Activated CD8-positive, alpha-beta memory T cell treated with anti-CD3 and anti-CD28 coated beads, Interleukin-2, amount 50 U/mL, for 48 hours (primary cell): ENCODE results near the gene CERS4.
"Not testable (repeated sequence)": the region's sequence is repeated elsewhere in the genome, so short reads cannot be mapped to it uniquely, and the experiment has no call there.

ENCODE experiments used
- DNase-seq: peaks from one replicate; pipeline ENCODE4 v3.0.0-alpha.2; 2020

CERS4 gene

GRCh38 chr19:8208922-8209461, at the start of gene CERS4:
Gene CERS4 (plus strand): TSS chr19:8209370. CDS start chr19:8251077, 41,707 bp downstream.
- DNase-seq = peak; percentile 88

GRCh38 chr19:8161135-8161646, 48.0 kb upstream of the CERS4 start:
- no peak for DNase-seq

GRCh38 chr19:8163759-8164158, 45.4 kb upstream of the CERS4 start:
- no peak for DNase-seq

GRCh38 chr19:8167985-8168384, 41.2 kb upstream of the CERS4 start:
- DNase-seq = no peak

- no peak for DNase-seq
Measured at GRCh38 chr19:8168537-8168936, 40.6 kb upstream of the CERS4 start.

- no peak for DNase-seq
Measured at GRCh38 chr19:8174706-8175105, 34.5 kb upstream of the CERS4 start.

GRCh38 chr19:8180018-8180417, 29.2 kb upstream of the CERS4 start:
- no peak for DNase-seq

- DNase-seq = no peak
Measured at GRCh38 chr19:8184274-8184673, 24.9 kb upstream of the CERS4 start.

GRCh38 chr19:8185343-8186068, 23.7 kb upstream of the CERS4 start:
- DNase-seq = no peak

GRCh38 chr19:8192221-8192820, 16.8 kb upstream of the CERS4 start:
- DNase-seq = no peak

- DNase-seq = peak; percentile 65
Measured at GRCh38 chr19:8194528-8195267, 14.5 kb upstream of the CERS4 start.

GRCh38 chr19:8196271-8196927, 12.8 kb upstream of the CERS4 start:
- DNase-seq = no peak

GRCh38 chr19:8203288-8204120, 5.7 kb upstream of the CERS4 start:
- DNase-seq = not testable (repeated sequence)

- DNase-seq = no peak
Measured at GRCh38 chr19:8204961-8205360, 4.2 kb upstream of the CERS4 start.

GRCh38 chr19:8206147-8207087, 2.8 kb upstream of the CERS4 start:
- DNase-seq = no peak

- DNase-seq = not testable (repeated sequence)
Measured at GRCh38 chr19:8207326-8207725, 1.8 kb upstream of the CERS4 start.

- DNase-seq = no peak
Measured at GRCh38 chr19:8208119-8208921, 850 bp upstream of the CERS4 start.

GRCh38 chr19:8209462-8210378, 550 bp downstream of the CERS4 start:
- DNase-seq = peak; percentile 89
